HG03280 (cell line): ENCODE measurements around the gene CDC45.

Experiments used
- ATAC-seq: cut with Tn5 transposase; IDR thresholded peaks from one replicate; pipeline ENCODE4 v1.9.1; 2021; ENCODE audit warnings: mild to moderate bottlenecking, moderate library complexity; ENCODE audit not compliant: unreplicated experiment

Gene CDC45

DNA sequence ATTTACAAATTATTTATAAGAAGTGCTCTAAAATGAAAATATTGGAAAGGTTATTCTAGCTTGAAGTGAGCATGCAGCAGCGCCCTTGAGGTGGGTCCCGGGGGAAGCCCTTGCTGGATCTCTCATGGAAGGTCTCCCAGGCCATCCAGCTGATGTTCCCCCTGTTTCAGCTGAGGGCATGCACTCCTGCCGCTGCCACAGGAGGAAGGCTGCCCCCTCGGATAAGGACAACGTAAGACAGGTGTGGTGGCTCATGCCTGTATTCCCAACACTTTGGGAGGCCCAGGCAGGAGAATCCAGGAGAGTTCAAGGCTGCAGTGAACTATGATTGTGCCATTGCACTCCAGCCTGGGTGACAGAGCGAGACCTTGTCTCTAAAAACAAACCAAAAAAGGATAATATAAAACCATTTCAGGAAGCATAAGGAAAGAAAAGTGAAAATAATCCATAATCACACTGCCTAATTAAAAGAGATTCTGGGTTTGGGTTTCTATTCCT is 15.0 kb downstream of the CDC45 start:
- ATAC-seq = no peak

DNA sequence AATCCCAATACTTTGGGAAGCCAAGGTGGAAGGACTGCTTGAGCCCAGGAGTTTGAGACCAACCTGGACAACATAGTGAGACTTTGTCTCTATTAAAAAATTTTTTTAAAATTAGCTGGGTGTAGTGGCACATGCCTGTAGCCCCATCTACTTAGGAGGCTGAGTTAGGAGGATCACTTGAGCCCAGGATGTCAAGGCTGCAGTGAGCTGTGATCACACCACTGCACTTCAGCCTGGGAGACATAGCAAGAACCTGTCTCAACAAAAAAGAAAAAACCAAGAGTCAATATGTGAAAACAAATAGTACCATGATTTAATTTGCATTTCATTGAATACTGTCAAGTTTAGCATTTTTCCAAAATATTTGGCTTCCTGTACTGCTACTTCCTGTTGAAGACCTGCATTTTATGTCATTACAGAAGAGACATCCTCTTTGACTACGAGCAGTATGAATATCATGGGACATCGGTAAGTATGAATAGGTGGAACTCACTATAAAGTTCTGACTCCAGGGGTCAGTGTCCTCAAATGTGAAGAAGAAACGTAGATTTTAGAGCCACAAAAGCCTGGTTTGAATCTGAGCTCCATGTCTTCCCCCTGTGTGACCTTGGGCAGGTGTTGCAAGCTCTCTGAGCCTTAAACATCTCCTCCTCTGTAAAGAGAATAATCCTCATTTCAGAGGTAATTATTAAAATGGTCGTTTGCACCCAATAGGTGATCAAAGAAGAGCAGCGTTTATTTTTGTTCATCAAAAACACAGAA is 16.0 kb downstream of the CDC45 start:
- ATAC-seq = no peak

DNA sequence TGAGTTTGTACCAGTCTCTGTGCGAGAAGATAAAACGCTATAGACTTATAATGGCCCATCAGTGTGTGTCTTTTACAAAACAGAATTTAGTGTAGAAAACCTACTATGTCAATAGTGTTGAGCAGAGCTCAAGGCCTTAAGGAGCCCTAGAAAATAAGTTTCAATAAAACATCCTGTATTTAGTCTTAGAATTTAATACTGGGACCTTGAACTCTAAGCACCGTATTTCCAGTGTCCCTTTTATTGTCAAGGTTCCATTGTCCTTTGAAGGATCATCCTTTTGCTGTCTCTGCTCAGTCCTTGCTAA is 16.6 kb downstream of the CDC45 start:
- ATAC-seq = no peak

DNA sequence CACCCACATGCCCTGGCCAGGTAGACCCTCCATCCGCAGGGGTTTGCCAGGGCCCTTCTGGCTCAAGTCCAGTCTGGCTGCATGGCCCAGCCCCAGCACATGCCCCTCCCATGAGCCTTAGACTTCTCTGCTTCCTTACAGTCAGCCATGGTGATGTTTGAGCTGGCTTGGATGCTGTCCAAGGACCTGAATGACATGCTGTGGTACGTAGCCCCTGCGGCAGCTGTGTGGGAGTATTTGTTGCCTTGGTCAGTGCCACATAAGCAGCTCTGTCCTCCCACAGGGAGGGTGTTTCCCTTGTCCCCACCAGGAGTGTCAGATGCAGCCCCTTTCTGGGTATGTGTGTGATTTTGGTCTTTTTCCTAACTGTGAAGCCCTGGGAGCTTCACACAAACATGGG is 17.5 kb downstream of the CDC45 start:
- no peak for ATAC-seq

DNA sequence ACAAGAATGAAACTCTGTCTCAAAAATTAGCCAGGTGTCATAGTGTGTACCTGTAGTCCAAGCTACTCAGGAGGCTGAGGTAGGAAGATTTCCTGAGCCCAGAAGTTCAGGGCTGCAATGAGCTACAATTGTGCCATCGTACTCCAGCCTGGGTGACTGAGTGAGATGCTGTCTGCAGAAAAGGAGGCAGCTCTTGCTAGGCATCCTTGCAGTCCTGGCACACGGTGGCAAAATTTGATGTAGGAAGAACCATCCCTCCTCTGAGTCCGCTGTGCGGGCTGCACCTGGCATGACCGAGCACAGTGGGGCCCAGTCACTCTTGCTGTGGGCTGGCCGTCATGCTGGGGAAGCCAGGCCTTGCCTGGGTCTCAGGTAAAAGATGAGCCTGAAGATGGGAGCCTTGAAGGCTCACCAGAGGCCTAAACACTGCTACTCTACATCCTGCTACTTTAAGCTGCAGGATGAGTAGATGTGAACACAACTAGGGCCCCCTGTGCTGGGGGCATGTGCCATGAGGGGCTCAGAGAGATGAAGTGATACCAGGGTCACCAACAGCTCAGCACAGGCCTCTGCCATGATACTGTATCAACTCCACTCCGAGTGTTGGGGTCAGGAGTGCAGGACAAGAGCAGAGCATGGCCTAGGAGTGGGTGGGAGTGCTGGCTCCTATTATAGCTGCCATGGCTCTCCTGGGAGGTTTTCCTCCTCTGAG is 18.6 kb downstream of the CDC45 start:
- no peak for ATAC-seq

DNA sequence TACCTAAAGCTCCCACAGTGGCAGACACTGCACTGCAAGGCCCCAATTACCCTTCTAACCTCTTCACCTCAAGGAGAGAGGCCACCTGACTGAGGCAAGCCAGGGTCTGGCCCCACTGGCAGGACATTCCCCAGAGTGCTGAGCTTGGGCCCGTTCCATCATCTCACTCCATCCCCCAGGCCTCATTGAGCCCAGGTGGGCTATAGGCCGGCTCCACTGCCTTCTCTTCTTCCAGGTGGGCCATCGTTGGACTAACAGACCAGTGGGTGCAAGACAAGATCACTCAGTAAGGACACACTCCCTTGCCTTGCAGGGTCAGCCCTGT is 19.1 kb downstream of the CDC45 start:
- no peak for ATAC-seq

DNA sequence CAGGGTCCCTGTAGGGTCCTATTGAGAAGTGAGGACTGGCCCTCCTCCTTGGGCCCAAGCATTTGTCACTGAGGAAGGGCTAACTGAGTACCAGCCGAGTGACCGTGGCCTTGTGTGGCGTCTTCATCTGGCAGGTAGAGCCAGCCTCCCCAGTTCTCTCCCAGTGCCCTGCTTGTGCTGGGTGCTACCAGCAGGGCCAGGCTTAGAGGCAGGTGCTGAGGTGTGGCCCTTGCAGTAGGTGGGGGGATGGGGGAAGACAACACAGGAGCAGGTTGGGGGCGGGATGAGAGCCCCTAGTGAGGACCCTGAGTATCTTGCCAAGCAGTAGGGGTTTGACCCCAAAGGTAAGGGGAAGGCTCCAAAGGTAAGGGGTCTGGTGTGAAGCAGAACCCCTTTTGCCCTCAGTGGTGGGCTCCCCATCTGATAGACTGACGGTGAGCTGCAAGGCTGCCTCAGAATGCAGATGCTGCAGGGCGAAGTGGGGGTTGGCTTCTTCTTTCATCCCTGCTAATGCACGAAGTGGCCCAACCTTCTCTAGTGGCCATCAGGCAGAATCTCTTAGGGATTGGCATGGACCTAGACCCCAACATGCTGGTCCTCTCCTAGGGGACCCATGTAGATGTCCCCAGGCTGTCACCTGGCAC is 19.6 kb downstream of the CDC45 start:
- ATAC-seq = no peak

DNA sequence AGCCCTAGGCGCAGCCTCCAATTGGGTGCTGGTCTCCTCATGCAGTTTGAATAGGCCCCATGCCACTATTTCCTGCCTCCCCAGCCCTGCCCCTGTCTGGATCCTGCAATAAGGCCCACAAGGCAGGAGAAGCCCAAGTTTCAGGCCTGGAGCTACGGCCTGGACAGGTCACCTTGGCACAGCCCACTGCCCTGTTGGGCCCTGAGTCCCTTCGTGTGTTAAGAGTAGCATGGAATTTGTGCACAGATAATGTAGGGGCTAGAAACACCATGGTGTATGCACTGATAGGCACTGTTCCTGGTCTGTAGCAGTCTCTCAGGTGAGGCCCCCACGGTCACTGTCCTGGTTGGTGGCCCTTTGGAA is 20.1 kb downstream of the CDC45 start:
- no peak for ATAC-seq

DNA sequence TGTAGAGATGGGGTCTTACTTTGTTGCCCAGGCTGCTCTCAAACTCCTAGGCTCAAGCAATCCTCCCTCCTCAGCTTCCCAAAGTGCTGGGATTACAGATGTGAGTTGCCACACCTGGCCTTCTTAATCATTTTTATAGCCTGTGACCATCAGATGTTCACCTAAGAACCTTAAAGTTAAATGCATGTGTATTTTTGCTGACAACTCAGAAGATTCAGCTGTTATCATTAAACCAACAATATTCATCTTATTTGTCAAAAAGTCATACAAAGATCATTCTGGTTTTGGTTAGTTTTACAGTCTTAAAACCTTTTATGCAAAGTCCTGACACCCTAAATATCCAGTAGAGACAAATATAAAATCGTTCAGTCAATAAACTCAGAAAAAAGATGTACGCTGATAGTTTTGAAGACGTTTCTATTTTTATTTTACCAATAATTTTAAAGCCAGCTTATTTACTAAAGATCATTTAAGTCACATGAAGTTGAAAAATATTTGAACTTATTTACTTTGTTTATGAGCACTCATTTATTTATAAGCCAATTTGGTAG is 22.3 kb downstream of the CDC45 start:
- ATAC-seq = no peak

DNA sequence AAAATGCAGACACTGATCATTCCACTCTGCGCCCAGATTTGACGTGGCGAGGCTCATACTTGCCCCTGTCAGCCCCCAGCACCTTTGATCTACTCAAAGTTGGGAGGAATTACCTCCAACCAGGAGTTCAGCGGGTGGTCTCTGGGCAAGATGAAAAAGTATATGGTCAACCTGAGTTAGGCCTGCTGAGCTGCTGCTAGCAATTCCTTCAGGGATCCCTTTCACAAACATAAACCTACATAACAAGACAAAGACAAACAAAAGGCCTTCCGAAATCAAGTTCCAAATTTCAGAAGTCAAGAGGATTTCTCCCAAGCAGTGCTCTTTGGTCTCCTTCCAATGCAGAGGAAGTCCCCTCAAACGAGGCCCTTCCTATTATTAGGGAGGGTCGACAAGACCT is 23.6 kb downstream of the CDC45 start:
- no peak for ATAC-seq

DNA sequence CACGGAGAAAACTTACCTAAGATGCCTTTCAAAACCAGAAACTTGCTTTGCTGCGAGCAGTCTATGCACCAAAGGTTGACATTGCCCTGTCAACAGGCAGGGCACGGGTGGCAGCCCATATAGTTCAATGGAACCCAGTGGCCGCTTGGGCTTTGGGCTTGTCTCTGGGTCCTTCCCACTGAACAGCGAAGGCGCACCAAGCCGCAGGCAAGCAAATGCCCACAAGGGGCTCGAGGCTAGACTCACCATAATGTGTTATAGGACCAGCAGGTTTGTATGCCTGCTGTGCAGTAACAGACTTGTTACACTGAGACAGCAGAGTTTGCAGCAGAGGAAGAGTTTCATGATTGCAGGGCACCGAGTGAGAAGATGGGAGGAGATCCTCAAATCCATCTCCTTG is 24.1 kb downstream of the CDC45 start:
- ATAC-seq = no peak

DNA sequence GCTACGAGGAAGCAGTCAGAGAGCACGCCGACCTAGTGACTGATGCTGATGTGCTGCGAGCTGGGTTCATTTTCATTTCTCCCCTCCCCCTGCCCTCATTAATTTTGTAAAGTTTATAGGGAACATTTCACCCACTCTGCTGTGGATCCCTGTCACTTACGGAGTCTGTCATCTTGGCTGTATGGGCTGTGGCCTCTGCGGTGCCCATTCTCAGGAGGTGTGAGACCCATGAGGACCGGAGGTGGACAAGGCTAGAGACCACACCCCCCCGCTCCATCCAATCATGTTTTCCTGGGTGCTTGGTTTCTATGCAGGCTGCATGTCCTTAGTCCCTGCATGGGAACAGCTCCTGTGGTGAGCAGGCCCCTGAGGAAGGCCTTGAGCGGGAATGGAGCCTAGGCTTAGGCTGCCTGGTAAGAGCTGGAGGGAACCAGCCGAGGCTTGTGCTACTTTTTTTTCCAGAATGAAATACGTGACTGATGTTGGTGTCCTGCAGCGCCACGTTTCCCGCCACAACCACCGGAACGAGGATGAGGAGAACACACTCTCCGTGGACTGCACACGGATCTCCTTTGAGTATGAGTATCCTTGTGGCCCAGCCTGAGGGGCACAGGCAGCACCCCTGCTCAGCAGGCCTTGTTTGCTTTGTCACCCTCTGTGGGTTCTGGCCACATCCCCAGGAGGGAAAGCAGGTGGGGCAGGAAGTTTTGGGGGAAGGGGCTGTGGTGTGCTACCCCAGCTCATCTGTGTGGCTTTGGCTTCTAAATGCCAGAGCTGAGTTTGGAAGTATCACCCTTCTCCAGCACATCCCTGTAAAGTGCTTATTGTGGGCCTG is 25.4 kb downstream of the CDC45 start:
- no peak for ATAC-seq

DNA sequence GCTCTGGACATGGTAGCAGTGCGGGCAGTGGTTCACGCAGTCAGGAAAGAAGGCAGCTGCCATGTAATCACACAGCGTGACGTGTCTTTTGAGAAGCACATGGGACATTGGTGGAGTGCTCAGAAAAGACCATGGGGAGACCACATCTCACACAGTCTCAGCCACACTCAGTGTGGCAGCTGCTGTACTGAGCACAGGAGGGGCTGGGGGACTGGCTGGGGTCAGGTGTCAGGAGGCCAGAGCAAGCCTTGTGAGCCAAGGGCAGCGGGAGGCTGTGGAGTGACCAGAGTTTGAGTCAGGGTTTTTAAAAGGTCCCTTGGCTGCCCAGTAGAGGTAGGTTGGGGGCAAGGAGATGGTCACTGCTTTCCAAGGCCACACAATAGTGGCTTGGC is 26.0 kb downstream of the CDC45 start:
- ATAC-seq = no peak

DNA sequence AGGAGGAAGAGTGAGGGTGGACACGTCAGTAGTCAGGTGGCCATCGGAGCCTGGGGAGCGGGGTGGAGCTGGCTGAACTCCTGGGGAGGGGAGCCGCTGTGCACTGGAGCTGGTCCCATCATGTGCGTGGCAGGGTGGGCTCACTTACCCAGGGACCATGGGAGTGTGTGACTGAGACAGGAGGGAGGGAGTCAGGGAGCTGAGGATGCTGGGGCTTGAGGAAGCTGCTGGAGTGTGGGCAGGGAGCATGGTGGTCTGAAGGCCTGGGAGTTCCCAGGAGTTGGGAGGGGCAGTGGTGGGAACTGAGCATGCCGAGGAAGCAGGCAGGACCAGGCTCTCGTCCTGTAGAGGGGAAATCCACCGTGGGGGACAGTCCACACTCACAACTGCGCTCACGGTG is 26.5 kb downstream of the CDC45 start:
- ATAC-seq = no peak

DNA sequence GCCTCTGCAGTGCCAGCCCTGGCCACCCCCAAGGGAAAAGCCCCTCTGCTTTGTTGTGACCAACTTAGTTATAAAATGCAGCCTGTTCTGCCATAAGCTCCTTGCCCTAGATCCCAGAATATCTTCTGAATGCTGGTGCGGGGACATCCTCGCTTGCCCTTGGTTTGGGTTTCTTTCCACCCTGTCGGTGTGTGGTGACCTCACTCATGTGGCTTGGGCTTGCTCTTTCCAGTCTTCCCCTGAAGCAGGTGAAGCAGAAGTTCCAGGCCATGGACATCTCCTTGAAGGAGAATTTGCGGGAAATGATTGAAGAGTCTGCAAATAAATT is 27.8 kb downstream of the CDC45 start:
- ATAC-seq = no peak

DNA sequence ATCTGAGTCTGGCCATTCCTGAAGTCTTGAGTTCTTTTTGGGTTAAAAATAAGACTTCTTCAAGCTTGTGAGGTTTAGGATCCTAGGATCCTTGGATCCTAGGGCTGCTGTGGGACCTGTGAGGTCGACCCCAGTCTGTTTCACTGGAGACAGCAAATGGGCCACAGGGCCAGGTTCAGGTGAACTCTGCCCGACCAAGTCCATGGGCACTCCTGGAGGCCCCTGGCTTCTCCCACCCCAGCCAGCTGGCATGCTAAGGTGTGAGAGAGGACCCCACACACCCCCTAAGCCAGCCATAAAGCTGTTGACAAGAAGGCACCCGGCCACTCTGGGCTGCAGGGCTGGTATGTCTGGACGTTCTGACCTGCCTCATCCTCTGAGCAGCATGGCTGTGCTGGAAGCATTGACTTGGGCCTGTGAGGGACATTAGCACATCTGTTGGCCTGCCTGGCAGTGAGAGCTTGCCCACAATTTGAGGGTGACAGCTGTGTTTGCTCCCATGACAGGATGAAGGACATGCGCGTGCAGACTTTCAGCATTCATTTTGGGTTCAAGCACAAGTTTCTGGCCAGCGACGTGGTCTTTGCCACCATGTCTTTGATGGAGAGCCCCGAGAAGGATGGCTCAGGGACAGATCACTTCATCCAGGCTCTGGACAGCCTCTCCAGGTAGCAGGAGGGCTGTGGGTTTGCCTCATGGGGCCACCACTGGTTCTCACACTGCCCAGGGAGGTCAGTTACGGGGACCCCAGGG is 28.5 kb downstream of the CDC45 start:
- no peak for ATAC-seq

DNA sequence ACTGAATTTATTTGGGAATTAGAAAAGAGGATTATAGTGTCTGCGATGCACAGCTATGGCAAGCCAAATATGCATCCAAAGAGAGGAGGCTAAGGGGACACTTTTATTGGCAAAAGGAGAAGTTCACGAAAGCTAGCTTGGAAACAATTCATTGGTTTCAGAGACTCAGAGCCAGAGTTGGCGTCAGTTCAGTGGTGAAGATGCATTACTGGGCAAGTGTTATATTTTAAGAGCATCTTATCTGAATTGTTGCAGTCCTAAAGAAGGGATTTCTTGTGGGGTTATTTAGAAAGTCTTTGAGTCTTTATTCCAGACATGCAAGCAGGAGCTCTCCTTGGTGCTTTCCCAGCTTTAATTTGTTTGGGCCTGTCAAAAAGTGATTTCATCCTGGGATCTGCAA is 29.5 kb downstream of the CDC45 start:
- ATAC-seq = no peak

DNA sequence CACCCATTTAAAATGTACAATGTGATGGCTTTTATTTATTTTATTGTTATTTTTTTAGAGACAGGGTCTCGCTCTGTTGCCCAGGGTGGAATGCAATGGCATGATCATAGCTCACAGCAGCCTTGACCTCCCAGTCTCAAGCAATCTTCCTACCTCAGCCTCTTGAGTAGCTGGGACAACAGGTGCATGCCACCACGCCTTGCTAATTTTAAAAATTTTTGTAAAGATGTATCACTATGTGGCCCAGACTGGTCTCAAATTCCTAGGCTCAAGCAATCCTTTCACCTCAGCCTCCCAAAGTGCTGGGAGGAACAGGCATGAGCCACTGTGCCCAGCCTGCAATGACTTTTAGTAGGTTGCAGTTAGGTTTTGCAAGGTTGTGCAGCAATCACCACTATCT is 30.2 kb downstream of the CDC45 start:
- ATAC-seq = no peak

DNA sequence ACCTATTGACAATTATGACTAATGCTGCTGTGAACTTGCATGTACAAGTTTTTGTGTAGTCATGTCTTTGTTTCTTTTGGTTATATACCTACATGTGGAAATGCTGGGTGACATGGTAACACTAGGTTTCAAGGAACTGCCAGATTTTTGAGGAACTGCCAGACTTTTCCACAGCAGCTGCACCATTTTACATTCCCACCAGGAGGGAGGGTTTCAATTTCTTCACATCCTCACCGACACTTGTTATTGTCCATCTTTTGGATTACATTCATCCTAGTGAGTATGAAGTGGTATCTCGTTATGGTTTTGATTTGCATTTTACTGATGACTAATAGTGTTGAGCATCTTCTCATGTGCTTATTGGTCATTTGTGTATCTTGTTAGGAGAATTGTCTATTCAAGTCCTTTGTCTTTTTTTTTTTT is 31.2 kb downstream of the CDC45 start:
- ATAC-seq = no peak

DNA sequence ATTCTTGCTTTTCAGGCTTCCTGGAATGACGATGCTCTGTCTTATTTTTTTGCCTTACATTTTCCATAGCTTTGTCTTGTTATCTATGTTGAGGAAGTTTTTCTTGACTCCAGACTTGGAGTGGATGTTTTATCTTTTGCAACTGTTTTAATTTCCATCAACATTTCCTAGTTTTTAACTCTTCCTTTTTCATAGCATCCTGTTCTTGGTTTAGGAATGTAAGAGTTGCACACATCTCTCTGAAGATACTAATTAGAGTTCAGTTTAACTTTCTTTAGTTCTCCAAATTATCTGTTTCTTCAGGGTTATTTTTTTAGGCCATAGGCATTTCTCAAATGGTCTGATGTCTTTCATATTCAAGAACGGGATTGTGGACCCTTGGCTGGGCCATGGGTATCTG is 34.1 kb downstream of the CDC45 start:
- no peak for ATAC-seq
